Thoracic aorta (tissue), 2 donors: ENCODE data around the gene ARHGAP44. TPM values are rescaled to one million over a fixed set of nuclear protein-coding genes. Genes with fewer than 3 reads are reported as not detected.

Experiments
- total RNA-seq, 2 donors: library from RNA; depleted of rRNA; stranded (reverse); fragments of >200 nt; gene quantifications; one replicate each; pipeline versions ENCODE4 v1.1.0 to v1.2.3, GENCODE V29; 2016

The ARHGAP44 gene
- total RNA-seq, 2 donors from 2014 or later = 7.3 to 10.3 TPM

Other genes starting within 250 kb of the ARHGAP44 start
- gene MYOCD, start 123.6 kb upstream of the ARHGAP44 start, total RNA-seq = 100 to 1,000 TPM; 102 to 113 TPM
- 10 to 100 TPM; 50.2 to 81.3 TPM for gene ELAC2, start 228.5 kb downstream of the ARHGAP44 start, total RNA-seq